HCT116 (cell line): Measurements from ENCODE around the gene KCNK10. TPM values are rescaled to one million over a fixed set of nuclear protein-coding genes. Genes with fewer than 3 reads are reported as not detected.

Experiments
- ATAC-seq: fragments of 200-7000 bp; cut with Tn5 transposase; 2 replicates; pipeline ENCODE4 v1.9.1; 2020; ENCODE audit warnings: mild to moderate bottlenecking, moderate library complexity
- BruUV-seq: library from RNA; stranded (reverse); fragments of 400-500 nt; replicated peaks from 2 replicates; lab custom pipeline; 2021; lab: Mats Ljungman, UMichigan
- CTCF ChIA-PET: fragments of 300-600 bp; sonication (Branson Sonifier 250); formaldehyde crosslinking; loops from one replicate; lab custom pipeline; 2021; ENCODE audit warnings: antibody characterized with exemption; lab: Charles Lee
- POLR2A ChIA-PET: fragments of 300-600, 350-600 bp; sonication (Branson Sonifier 250); formaldehyde crosslinking; loops from one replicate; lab custom pipeline; 2021; ENCODE audit warnings: antibody characterized with exemption; lab: Charles Lee
- RAD21 ChIA-PET, 2 experiments: fragments of 300-600 bp; sonication (Branson Sonifier 250); formaldehyde crosslinking; loops; one replicate each; lab custom pipeline; 2023; ENCODE audit warnings: low total read pairs in 2 of 2; ENCODE audit not compliant: uncharacterized antibody in 2 of 2, unreplicated experiment in 2 of 2, low non-redundant PET in 1 of 2; lab: Charles Lee
- DNase-seq: peaks from one replicate; pipeline ENCODE4 v3.0.0-alpha.2; 2010; ENCODE audit warnings: low read depth, low spot score
- H2AFZ ChIP-seq: fragments of 200-600 bp; shearing (Covaris generic), sonication (generic); 2 replicates; pipeline ENCODE4 v1.6.1; 2017; ENCODE audit warnings: low read depth, mixed run types, mixed read lengths, antibody characterized with exemption, low read length; ENCODE audit not compliant: poor library complexity, severe bottlenecking
- H3K27ac ChIP-seq: 2 replicates; pipeline ENCODE4 v1.5.1; 2012; ENCODE audit warnings: low read depth, low read length
- H3K27me3 ChIP-seq: fragments of 200-600 bp; sonication (generic); 2 replicates; pipeline ENCODE4 v1.6.1; 2016; ENCODE audit warnings: mixed run types, low read length, mixed read lengths; ENCODE audit not compliant: insufficient read depth
- H3K36me3 ChIP-seq, 2 experiments: fragments of 200-500 bp in 1 of 2; fragments of 200-600 bp in 1 of 2; sonication (Bioruptor generic) in 1 of 2; sonication (generic) in 1 of 2; 2 replicates each; pipeline versions ENCODE4 v1.5.1 to v1.6.1; 2014 to 2016; ENCODE audit warnings: low read length in 2 of 2, inconsistent platforms in 1 of 2, mixed read lengths in 1 of 2, mixed run types in 1 of 2; ENCODE audit not compliant: insufficient read depth in 2 of 2, control insufficient read depth in 1 of 2
- H3K4me1 ChIP-seq, 2 experiments: fragments of 200-600 bp in 1 of 2; sonication (generic) in 1 of 2; 2 replicates each; pipeline versions ENCODE4 v1.5.1 to v1.6.1; 2012 to 2017; ENCODE audit warnings: low read length in 2 of 2, inconsistent platforms in 1 of 2, mild to moderate bottlenecking in 1 of 2, mixed read lengths in 1 of 2, mixed run types in 1 of 2, moderate library complexity in 1 of 2; ENCODE audit not compliant: insufficient read depth in 2 of 2, control insufficient read depth in 1 of 2
- H3K4me2 ChIP-seq: fragments of 200-600 bp; sonication (generic); 2 replicates; pipeline ENCODE4 v1.6.1; 2017; ENCODE audit warnings: mixed run types, low read length, mixed read lengths
- H3K4me3 ChIP-seq, 2 experiments: fragments of 200-600 bp in 1 of 2; sonication (generic) in 1 of 2; replicated peaks in 1 of 2; 2 replicates each; pipeline ENCODE4 v1.5.1; 2011 to 2016; ENCODE audit warnings: low read length in 2 of 2, control low read depth in 1 of 2, low read depth in 1 of 2, mild to moderate bottlenecking in 1 of 2, mixed read lengths in 1 of 2, mixed run types in 1 of 2
- H3K79me2 ChIP-seq: fragments of 200-600 bp; sonication (generic); 2 replicates; pipeline ENCODE4 v1.6.1; 2017; ENCODE audit warnings: mild to moderate bottlenecking, mixed run types, low read length, moderate library complexity, mixed read lengths; ENCODE audit not compliant: insufficient read depth
- H3K9ac ChIP-seq: fragments of 200-600 bp; sonication (generic); 2 replicates; pipeline ENCODE4 v1.6.1; 2016; ENCODE audit warnings: low read length, mixed read lengths
- H3K9me2 ChIP-seq: fragments of 200-600 bp; sonication (generic), shearing (Covaris generic); 2 replicates; pipeline ENCODE4 v1.6.1; 2017; ENCODE audit warnings: mixed run types, mild to moderate bottlenecking, moderate library complexity; ENCODE audit not compliant: insufficient read depth
- H3K9me3 ChIP-seq, 2 experiments: fragments of 200-500 bp in 1 of 2; fragments of 200-600 bp in 1 of 2; sonication (Bioruptor generic) in 1 of 2; sonication (generic) in 1 of 2; 2 replicates each; pipeline ENCODE4 v1.6.1; 2014 to 2017; ENCODE audit warnings: low read length in 2 of 2, mixed read lengths in 2 of 2, inconsistent platforms in 1 of 2, low read depth in 1 of 2, mild to moderate bottlenecking in 1 of 2, mixed run types in 1 of 2, moderate library complexity in 1 of 2; ENCODE audit not compliant: control insufficient read depth in 1 of 2, insufficient read depth in 1 of 2
- H4K20me1 ChIP-seq: fragments of 200-600 bp; sonication (generic), shearing (Covaris generic); 2 replicates; pipeline ENCODE4 v1.6.1; 2017; ENCODE audit warnings: mixed run types, mild to moderate bottlenecking, moderate library complexity; ENCODE audit not compliant: insufficient read depth
- ATF3 ChIP-seq: IDR thresholded peaks from 2 replicates; pipeline ENCODE4 v1.6.1; 2012
- CBX3 ChIP-seq: IDR thresholded peaks from 2 replicates; pipeline ENCODE4 v1.6.1; 2012; ENCODE audit warnings: low read depth
- CTCF ChIP-seq, 3 experiments: fragments of 200-600 bp in 1 of 3; sonication (generic) in 1 of 3; IDR thresholded peaks in 2 of 3; conservative IDR thresholded peaks in 1 of 3; 2 replicates each; pipeline ENCODE4 v1.5.1; 2012 to 2017; ENCODE audit warnings: low read depth in 2 of 3, low read length in 2 of 3, antibody characterized with exemption in 1 of 3, borderline replicate concordance in 1 of 3, control low read depth in 1 of 3, mild to moderate bottlenecking in 1 of 3, mixed read lengths in 1 of 3, mixed run types in 1 of 3, moderate library complexity in 1 of 3; ENCODE audit not compliant: insufficient read depth in 1 of 3
- ELF1 ChIP-seq: IDR thresholded peaks from 2 replicates; pipeline ENCODE4 v1.6.1; 2012; ENCODE audit warnings: low read depth, borderline replicate concordance
- JUND ChIP-seq: IDR thresholded peaks from 2 replicates; pipeline ENCODE4 v1.6.1; 2012
- POLR2A ChIP-seq: IDR thresholded peaks from 2 replicates; pipeline ENCODE4 v1.7.0; 2011; ENCODE audit warnings: borderline replicate concordance; ENCODE audit not compliant: insufficient read depth, insufficient read length; ENCODE audit errors: extremely low read depth
- POLR2AphosphoS5 ChIP-seq: IDR thresholded peaks from 2 replicates; pipeline ENCODE4 v1.6.1; 2011; ENCODE audit warnings: mild to moderate bottlenecking, low read depth, low read length, moderate library complexity
- RAD21 ChIP-seq: IDR thresholded peaks from 2 replicates; pipeline ENCODE4 v1.6.1; 2012; ENCODE audit warnings: low read depth, mild to moderate bottlenecking
- REST ChIP-seq: IDR thresholded peaks from 2 replicates; pipeline ENCODE4 v1.6.1; 2012; ENCODE audit warnings: low read depth
- SIN3A ChIP-seq: IDR thresholded peaks from 2 replicates; pipeline ENCODE4 v1.6.1; 2012; ENCODE audit warnings: low read depth
- SP1 ChIP-seq: IDR thresholded peaks from 2 replicates; pipeline ENCODE4 v1.6.1; 2012; ENCODE audit warnings: low read depth
- SRF ChIP-seq: IDR thresholded peaks from 2 replicates; pipeline ENCODE4 v1.6.1; 2012; ENCODE audit warnings: low read depth
- TCF7L2 ChIP-seq: IDR thresholded peaks from 2 replicates; pipeline ENCODE4 v1.7.0; 2011; ENCODE audit warnings: borderline replicate concordance, inconsistent platforms; ENCODE audit not compliant: insufficient read depth, insufficient read length; ENCODE audit errors: extremely low read depth
- ZBTB33 ChIP-seq: IDR thresholded peaks from 2 replicates; pipeline ENCODE4 v1.6.1; 2011; ENCODE audit warnings: mild to moderate bottlenecking, low read length, moderate library complexity; ENCODE audit not compliant: insufficient replicate concordance; ENCODE audit errors: extremely low read depth
- ZFX ChIP-seq: fragments of 450-650 bp; IDR thresholded peaks from 2 replicates; pipeline ENCODE4 v1.6.1; 2017
- intact Hi-C: fragments of 100-400 bp; cut with micrococcal nuclease; formaldehyde crosslinking; loops from 2 replicates; pipeline ENCODE4 v1.10.0; 2022
- total RNA-seq: library from RNA; stranded (reverse); gene quantifications from one replicate; pipeline ENCODE4 v1.2.1, GENCODE V29; 2021; ENCODE audit not compliant: unreplicated experiment
- TF ChIP-seq, protein P1 (sequence below): IDR thresholded peaks from 2 replicates; pipeline ENCODE4 v1.6.1; 2012

Gene KCNK10
- total RNA-seq, 1 experiment from 2014 or later: not detected

GRCh38 chr14:88228522-88229236, 94.4 kb downstream of the KCNK10 start:
- RAD21 ChIA-PET: no interaction called here

More at GRCh38 chr14:88228522-88229236, 94.4 kb downstream of the KCNK10 start:
- Histone ChIP-seq H3K9me3 (no peaks in the 10 kb centered on the region), H4K20me1 (no peaks in the 10 kb centered on the region), H3K36me3 (no peaks in the 10 kb centered on the region), H3K79me2 (no peaks in the 10 kb centered on the region), H2AFZ (no peak overlapping the region), H3K4me1 (no peaks in the 10 kb centered on the region), H3K4me3 (no peak overlapping the region), H3K27ac (no peak overlapping the region), H3K9me2 (no peaks in the 10 kb centered on the region), H3K4me2 (no peak overlapping the region), H3K27me3 (peaks cover 15% of the 10 kb centered on the region), H3K9ac (no peak overlapping the region)
- ChIA-PET POLR2A (no interaction called here), CTCF (no interaction called here)
- DNase-seq: no peak
- TF ChIP-seq CTCF (IDR thresholded peaks at IDR 0.05 in 2 of 3, conservative IDR thresholded peaks at IDR 0.05 in 1 of 3; ENCODE audit: borderline replicate concordance in 1 of 3, insufficient read depth in 1 of 3, low read depth in 2 of 3, low read length in 2 of 3) (no peak), CBX3 (no peak), ELF1 (no peak), REST (no peak), POLR2A (no peak), POLR2AphosphoS5 (no peak), SIN3A (no peak), TCF7L2 (no peak), SP1 (no peak), JUND (no peak), SRF (no peak), ZFX (no peak), ZBTB33 (no peak), ATF3 (no peak), RAD21 (no peak)
- TF ChIP-seq, protein P1, sequence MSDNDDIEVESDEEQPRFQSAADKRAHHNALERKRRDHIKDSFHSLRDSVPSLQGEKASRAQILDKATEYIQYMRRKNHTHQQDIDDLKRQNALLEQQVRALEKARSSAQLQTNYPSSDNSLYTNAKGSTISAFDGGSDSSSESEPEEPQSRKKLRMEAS: no peak
- intact Hi-C loops: no loop called here
- ATAC-seq: no peak
- no TSS peak for BruUV-seq
